Heart left ventricle (tissue), 13 donors: ENCODE measurements around the gene SPATS2L.

ENCODE experiments used
- POLR2A ChIP-seq, 2 donors: fragments of 450-650 bp; IDR thresholded peaks; one replicate each; pipeline ENCODE4 v1.6.1; 2017; ENCODE audit warnings: antibody characterized with exemption in 2 of 2, mild to moderate bottlenecking in 2 of 2, moderate library complexity in 2 of 2
- TF ChIP-seq, protein P1 (sequence below), 12 donors: fragments of 200-600 bp; sonication (generic) in 4 of 12; IDR thresholded peaks; one replicate each; pipeline versions ENCODE4 v1.5.0 to v1.8.0; 2018 to 2022; ENCODE audit warnings: antibody characterized with exemption in 12 of 12, mild to moderate bottlenecking in 5 of 12
- donor health status: ischemic (EF 13 %, LVEDD 7.1; RV severe dilation, severe dysfunction).
- donor health status: DM: no; HTN: yes; CAD: no.
- donor health status: DM: no; HTN: no; CAD: no.
- donor health status: ischemic (EF 25% LVEDD 6.9; RV normal size, moderate dysfunction).
- donor health status: ischemic (EF 25% LVEDD 5.7; RV mildly dilated, moderate dysfunction).
- donor health status: ischemic (EF 35%, LVEDD 5.7; RV mildly dilated, moderate dysfunction).
- donor health status: nonischemic (EF 11% LVEDD 7.7; RV severe dilation, severe dysfunction).
- donor health status: DM: yes; HTN: yes; CAD: no.
- donor health status: PGD.
- donor health status: ischemic (EF 29% LVEDD 5.4; RV normal size, mild dysfunction).
- donor health status: nonischemic (EF 23%, LVEDD 6.1; RV moderate dilation, normal function).

DNA sequence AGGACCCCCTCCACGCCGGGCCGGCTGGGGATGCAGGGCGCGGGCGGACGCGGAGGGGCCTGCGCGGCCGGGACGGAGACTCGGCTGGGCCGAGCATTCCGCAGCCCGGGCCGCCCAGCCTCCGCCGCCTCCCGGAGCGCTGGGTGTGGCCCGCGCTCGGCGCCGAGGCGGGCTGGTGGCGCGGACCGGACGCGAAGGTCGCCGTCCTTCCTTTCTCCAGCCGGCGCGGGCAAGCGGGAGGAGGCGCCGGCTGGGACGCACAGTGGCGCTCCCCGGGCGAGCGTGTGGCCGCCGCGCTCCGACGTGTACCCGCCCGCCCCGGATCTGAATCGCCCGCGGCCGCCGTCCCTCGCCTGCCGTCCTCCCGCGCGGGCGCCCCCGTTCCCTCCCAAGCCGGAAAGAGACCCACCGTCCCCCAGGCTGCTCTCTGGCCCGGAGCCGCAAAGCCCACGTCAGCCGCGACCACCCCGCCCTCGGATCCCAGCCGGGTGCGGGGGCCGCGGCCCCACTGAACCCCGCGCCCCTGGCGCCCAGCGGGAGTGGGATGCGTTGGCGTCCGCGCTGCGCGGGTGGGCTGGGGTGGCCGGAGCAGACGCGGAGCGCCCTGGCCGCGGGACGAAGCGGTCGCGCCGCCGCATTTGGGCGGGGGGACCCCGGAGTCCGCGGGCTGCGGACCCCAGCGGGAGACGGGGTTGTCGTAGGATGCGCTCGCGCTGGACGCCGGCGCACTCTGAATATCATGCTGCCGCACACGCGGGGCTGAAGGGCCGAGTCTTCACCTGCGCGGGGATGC lies 634 bp downstream of the SPATS2L start:
- TF ChIP-seq POLR2A (IDR thresholded peaks at IDR 0.05), result no peak
- TF ChIP-seq, protein P1, sequence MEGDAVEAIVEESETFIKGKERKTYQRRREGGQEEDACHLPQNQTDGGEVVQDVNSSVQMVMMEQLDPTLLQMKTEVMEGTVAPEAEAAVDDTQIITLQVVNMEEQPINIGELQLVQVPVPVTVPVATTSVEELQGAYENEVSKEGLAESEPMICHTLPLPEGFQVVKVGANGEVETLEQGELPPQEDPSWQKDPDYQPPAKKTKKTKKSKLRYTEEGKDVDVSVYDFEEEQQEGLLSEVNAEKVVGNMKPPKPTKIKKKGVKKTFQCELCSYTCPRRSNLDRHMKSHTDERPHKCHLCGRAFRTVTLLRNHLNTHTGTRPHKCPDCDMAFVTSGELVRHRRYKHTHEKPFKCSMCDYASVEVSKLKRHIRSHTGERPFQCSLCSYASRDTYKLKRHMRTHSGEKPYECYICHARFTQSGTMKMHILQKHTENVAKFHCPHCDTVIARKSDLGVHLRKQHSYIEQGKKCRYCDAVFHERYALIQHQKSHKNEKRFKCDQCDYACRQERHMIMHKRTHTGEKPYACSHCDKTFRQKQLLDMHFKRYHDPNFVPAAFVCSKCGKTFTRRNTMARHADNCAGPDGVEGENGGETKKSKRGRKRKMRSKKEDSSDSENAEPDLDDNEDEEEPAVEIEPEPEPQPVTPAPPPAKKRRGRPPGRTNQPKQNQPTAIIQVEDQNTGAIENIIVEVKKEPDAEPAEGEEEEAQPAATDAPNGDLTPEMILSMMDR (IDR thresholded peaks at IDR 0.05), result no peak
